GM18505 (cell line): Measurements from ENCODE around the gene ODAD2.

Experiments used
- ATAC-seq: cut with Tn5 transposase; IDR thresholded peaks from one replicate; pipeline ENCODE4 v1.9.1; 2021; ENCODE audit not compliant: unreplicated experiment
- POLR2A ChIP-seq: IDR thresholded peaks from 4 replicates; pipeline ENCODE4 v1.6.1; 2011; ENCODE audit warnings: borderline replicate concordance; ENCODE audit not compliant: insufficient read depth, insufficient read length; ENCODE audit errors: extremely low read depth

ODAD2 gene

DNA sequence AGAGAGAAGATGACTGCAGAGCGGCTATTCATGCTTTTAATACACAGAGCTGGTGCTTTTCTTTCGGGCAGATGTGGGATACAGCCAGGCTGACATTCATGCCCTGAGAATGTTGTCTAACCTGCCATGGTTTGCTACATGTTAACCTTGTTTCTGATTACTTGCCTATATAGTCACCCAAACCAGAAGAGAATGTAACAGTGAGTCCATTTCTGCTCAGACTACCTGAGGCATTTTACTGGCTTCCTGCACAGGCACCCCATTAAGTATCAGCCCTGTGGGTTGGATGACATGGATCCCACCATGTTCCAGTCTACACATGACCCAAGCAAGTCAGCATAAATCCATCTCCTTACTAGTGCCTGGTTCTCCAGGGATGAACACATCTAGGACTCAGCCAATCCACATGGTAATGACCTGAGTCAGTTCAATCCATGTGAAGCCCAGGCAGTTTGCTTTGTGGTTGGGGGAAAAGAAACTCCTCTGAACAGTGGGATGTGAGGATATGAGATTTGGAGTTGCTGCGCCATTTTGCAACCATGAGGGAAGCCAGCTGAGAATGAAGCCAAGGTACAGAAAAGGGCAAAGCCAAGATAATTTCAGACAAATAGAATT is 197.6 kb downstream of the ODAD2 start:
- ATAC-seq = no peak
- no peak for TF ChIP-seq POLR2A

DNA sequence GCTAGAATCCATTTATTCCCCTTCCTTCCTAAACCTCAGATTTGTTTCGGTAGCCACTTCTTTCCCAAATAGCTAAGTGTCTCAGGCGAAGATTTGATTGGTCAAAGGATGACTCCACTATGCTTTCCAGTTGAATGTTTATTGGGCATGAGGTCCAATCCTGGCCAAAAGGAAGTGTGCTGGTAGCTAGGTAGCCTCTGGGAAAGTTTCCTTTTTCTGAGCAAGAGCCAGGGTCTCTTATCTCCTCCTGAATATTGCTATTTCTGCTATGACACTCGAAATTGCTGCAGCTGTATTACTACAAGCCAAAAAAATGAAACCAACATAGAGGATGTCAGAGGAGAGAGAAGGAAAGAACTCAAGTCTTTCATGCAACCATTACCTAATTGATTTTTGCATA is 199.8 kb downstream of the ODAD2 start:
- no peak for ATAC-seq
- TF ChIP-seq POLR2A = no peak

DNA sequence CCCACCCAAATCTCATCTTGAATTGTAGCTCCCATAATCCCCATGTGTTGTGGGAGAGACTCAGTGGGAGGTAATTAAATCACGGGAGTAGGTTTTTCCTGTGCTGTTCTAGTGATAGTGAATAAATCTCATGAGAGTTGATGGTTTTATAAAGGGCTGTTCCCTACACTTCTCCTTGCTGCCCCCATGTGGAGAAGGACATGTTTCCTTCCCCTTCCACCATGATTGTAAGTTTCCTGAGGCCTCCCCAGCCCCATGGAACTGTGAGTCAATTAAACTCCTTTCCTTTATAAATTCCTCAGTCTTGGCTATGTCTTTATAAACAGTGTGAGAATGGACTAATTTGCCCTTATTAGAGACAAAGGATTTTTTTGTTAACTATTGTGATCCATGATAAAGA is 204.7 kb downstream of the ODAD2 start:
- TF ChIP-seq POLR2A = no peak
- no peak for ATAC-seq

DNA sequence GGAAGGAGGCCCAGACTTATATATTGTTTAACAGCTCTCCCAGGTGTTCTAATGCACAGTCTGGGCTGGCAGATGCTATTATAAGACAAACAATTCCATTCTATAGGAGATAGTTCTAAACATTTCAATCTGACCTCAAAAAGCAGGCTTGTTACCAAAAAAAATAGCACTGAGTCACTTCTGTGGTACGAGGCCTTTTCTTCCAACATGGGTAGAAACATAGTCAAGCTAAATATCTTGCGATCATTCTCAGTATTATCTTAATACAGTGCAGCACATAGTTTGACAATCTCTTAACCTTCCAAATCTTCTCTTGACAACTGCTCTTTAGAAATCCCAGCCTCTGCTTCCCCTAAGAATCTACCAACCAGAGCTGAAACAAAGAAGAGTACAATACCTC is 206.7 kb downstream of the ODAD2 start:
- no peak for TF ChIP-seq POLR2A
- no peak for ATAC-seq

DNA sequence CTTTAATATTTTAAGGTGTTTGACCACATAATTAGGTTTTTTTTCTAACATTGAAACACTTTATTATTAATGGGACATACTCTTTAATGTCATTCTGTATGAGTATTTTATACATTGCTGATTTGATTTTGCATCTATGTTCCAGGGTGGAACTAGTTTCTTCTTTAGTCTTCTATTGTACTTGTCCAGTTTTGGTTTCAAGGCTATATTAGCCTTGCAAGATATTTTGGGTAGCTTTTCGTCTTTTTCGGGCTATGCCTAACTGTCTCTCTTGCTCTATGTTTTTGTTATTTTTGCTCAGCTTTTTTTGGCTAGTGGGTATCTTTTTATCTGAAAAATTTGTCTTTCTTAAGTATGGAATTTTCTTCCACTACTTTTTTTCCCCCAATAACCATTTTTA is 214.6 kb downstream of the ODAD2 start:
- no peak for ATAC-seq
- no peak for TF ChIP-seq POLR2A

DNA sequence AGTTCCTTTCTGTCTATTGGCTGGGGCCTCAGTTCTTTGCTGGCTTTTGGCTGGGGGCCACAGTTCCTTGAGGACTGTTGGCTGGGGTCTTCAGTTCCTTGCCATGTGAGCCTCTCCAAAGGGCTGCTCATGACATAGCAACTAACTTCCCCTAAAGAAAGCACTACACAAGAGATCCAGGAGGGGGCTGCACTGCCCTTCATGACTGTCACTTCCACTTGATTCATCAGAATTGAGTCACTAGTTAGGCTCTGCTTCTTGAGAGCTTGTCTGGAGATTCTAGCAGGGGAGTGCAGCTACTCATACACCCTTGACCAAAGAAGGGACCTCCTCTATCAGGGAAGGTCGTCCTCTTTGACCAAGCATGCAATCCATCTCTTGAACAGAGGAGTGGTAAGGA is 215.2 kb downstream of the ODAD2 start:
- ATAC-seq = no peak
- no peak for TF ChIP-seq POLR2A

DNA sequence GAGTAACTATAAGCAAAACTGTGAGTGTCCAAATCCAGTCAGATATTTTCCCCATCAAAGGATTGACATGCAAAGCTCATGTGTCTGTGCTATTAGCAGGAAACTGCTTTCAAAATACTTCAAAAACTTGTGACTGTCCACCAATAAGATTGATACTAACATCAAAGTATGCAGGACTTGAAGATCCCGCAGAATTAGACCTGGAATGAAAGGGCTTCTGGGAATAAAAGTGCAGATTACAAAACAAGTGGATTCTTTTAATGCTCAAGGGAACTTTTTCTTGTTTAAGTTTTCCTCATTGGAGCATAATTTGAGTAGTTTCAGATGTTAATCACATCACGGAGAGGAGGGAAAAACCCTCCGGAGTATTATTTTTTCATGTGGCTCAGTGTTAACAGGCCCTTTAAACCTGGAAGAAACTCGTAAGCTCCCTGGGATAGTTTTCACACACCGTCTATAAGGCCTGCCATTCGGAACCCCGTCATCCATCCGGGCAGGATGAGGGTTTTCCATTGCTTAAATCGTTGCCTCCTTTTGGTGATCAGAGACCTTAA is 219.3 kb downstream of the ODAD2 start:
- ATAC-seq = no peak
- TF ChIP-seq POLR2A = no peak

DNA sequence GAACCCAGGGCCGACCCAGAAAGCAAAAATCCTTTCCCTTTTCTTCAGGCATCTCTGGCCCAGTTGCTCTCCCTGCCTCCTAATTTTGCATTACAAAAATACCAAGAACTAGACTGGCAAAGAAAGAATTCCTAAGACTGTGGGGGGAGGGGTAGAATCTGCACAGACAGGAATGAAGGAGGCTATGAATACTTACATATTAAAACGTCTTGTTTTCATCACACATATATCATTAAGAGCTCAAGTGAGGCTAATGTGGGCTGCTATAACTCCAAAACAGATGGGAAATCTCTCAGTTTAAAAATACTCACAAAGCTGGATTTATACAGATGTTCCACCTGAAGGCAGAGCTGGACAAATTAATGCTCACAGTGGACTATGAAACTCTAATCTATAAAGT is 224.0 kb downstream of the ODAD2 start:
- ATAC-seq = no peak
- no peak for TF ChIP-seq POLR2A

DNA sequence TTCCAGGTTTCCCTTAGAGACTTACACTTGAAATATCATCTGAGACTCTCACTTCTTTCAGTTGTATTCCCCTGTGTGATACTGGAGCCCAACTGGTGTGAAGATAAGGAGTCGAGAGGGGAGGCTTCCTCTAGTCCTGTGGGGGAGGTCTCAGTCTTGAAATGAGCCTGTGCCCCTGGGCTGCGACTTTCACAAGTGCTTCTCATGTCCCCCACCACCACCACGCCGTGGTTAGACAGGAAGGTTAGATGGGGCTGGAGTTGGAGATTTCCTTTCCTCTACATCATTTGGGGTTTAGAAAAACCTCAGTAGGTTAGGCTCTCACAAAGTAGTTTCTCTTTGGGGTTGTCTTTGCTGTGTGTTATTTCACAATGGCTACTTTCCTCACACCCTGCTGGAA is 227.6 kb downstream of the ODAD2 start:
- no peak for ATAC-seq
- no peak for TF ChIP-seq POLR2A

DNA sequence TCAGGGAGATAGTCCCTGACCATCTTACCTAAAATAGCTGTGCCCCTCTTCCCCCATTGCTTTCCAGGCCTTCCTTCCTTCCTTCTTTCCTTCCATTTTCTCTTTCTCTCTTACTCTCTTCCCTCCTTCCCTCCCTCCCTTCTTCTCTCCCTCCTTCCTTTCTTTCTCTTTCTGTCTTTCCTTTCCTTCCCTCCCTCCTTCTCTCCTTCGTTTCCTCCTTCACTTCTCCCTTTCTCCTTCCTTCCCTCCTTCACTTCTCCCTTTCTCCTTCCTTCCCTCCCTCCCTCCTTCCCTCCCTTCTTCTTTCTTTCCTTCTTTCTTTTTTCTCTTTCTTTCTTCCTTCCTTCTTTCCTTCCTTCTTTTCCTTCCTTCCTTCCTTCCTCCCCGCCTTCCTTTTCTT is 228.7 kb downstream of the ODAD2 start:
- TF ChIP-seq POLR2A = no peak
- no peak for ATAC-seq
